H1 (cell line): Measurements from ENCODE around the gene ZBTB20. TPM values are rescaled to one million over a fixed set of nuclear protein-coding genes. Genes with fewer than 3 reads are reported as not detected.

Source experiments
- CTCF ChIA-PET: fragments of 300-600 bp; sonication (Branson Sonifier 250); formaldehyde crosslinking; loops from one replicate; lab custom pipeline; 2021; ENCODE audit not compliant: partially characterized antibody; lab: Charles Lee
- POLR2A ChIA-PET: fragments of 300-600 bp; sonication (Branson Sonifier 250); formaldehyde crosslinking; loops from one replicate; lab custom pipeline; 2021; ENCODE audit warnings: inconsistent platforms; ENCODE audit not compliant: partially characterized antibody; lab: Charles Lee
- DNase-seq, 2 experiments: peaks; one replicate each; pipeline versions ENCODE4 v3.0.0 to v3.0.0-alpha.2; 2010 to 2022; ENCODE audit warnings: low spot score in 2 of 2, low read depth in 1 of 2, mixed read lengths in 1 of 2
- FAIRE-seq: peaks from 2 replicates; lab custom pipeline; 2011; peaks lifted over from hg19 to GRCh38; lab: Jason Lieb, UNC
- H2AFZ ChIP-seq: 2 replicates; pipeline ENCODE4 v1.8.1; 2012; ENCODE audit warnings: low read length, inconsistent platforms
- H2AK5ac ChIP-seq: 2 replicates; pipeline ENCODE4 v1.6.1; 2013; ENCODE audit warnings: low read depth, low read length
- H2BK120ac ChIP-seq: replicated peaks from 2 replicates; pipeline ENCODE3; 2013; ENCODE audit warnings: low read depth, low read length, inconsistent platforms
- H2BK12ac ChIP-seq: 2 replicates; pipeline ENCODE4 v1.6.1; 2013; ENCODE audit warnings: low read depth, low read length
- H2BK15ac ChIP-seq: 2 replicates; pipeline ENCODE4 v1.6.1; 2013; ENCODE audit warnings: low read length
- H2BK20ac ChIP-seq: 2 replicates; pipeline ENCODE4 v1.6.1; 2013; ENCODE audit warnings: low read length
- H2BK5ac ChIP-seq: 2 replicates; pipeline ENCODE4 v1.6.1; 2013; ENCODE audit warnings: low read depth, low read length
- H3K14ac ChIP-seq: 2 replicates; pipeline ENCODE4 v1.6.1; 2013; ENCODE audit warnings: inconsistent platforms; ENCODE audit not compliant: insufficient read length
- H3K18ac ChIP-seq: 2 replicates; pipeline ENCODE4 v1.6.1; 2013; ENCODE audit warnings: low read length; ENCODE audit errors: extremely low read depth
- H3K23ac ChIP-seq: 2 replicates; pipeline ENCODE4 v1.6.1; 2013; ENCODE audit warnings: inconsistent platforms; ENCODE audit not compliant: insufficient read length
- H3K23me2 ChIP-seq: 2 replicates; pipeline ENCODE4 v1.6.1; 2013; ENCODE audit warnings: low read depth, low read length
- H3K27ac ChIP-seq: 2 replicates; pipeline ENCODE4 v1.6.1; 2011; ENCODE audit warnings: low read depth, low read length, inconsistent platforms
- H3K27me3 ChIP-seq, 4 experiments: replicated peaks in 1 of 4; 1 replicate in 1 of 4; 2 replicates in 3 of 4; pipeline versions ENCODE4 v1.6.1 to v1.8.1; 2011 to 2013; ENCODE audit warnings: low read length in 3 of 4, mild to moderate bottlenecking in 3 of 4, inconsistent platforms in 2 of 4, mixed read lengths in 2 of 4, moderate library complexity in 1 of 4; ENCODE audit not compliant: control insufficient read depth in 3 of 4, insufficient read depth in 3 of 4; ENCODE audit errors: extremely low read depth in 1 of 4
- H3K36me3 ChIP-seq, 4 experiments: 2 replicates each; pipeline versions ENCODE4 v1.6.1 to v1.8.1; 2011 to 2013; ENCODE audit warnings: mild to moderate bottlenecking in 4 of 4, low read length in 3 of 4, moderate library complexity in 2 of 4, control low read depth in 1 of 4, inconsistent platforms in 1 of 4; ENCODE audit not compliant: insufficient read depth in 4 of 4, control insufficient read depth in 2 of 4
- H3K4ac ChIP-seq: replicated peaks from 2 replicates; pipeline ENCODE3; 2013; ENCODE audit warnings: low read length, low read depth, mixed read lengths, inconsistent platforms; ENCODE audit not compliant: insufficient read length
- H3K4me1 ChIP-seq, 4 experiments: replicated peaks in 1 of 4; 1 replicate in 1 of 4; 2 replicates in 3 of 4; pipeline versions ENCODE4 v1.6.1 to v1.8.1; 2011 to 2013; ENCODE audit warnings: low read length in 3 of 4, inconsistent platforms in 2 of 4, mixed read lengths in 1 of 4; ENCODE audit not compliant: insufficient read depth in 4 of 4, control insufficient read depth in 3 of 4
- H3K4me2 ChIP-seq, 2 experiments: 2 replicates each; pipeline versions ENCODE4 v1.6.1 to v1.8.1; 2011 to 2013; ENCODE audit warnings: low read depth in 2 of 2, low read length in 2 of 2, control low read depth in 1 of 2, inconsistent platforms in 1 of 2, mild to moderate bottlenecking in 1 of 2; ENCODE audit not compliant: insufficient read depth in 1 of 2
- H3K4me3 ChIP-seq, 4 experiments: fragments of 200-600, 300-600 bp in 1 of 4; sonication (generic), shearing (Covaris generic), sonication (Bioruptor Twin) in 1 of 4; 2 replicates each; pipeline versions ENCODE4 v1.5.1 to v1.8.1; 2011 to 2016; ENCODE audit warnings: low read length in 4 of 4, low read depth in 3 of 4, control low read depth in 2 of 4, inconsistent platforms in 2 of 4, mild to moderate bottlenecking in 2 of 4, mixed read lengths in 1 of 4, moderate library complexity in 1 of 4; ENCODE audit not compliant: insufficient read depth in 2 of 4; ENCODE audit errors: extremely low read depth in 1 of 4
- H3K56ac ChIP-seq: replicated peaks from 2 replicates; pipeline ENCODE3; 2013; ENCODE audit warnings: low read depth, mild to moderate bottlenecking, mixed read lengths, low read length, inconsistent platforms; ENCODE audit not compliant: insufficient read length
- H3K79me1 ChIP-seq: 2 replicates; pipeline ENCODE4 v1.6.1; 2013; ENCODE audit warnings: low read depth, low read length, control low read depth
- H3K79me2 ChIP-seq, 2 experiments: 2 replicates each; pipeline versions ENCODE4 v1.6.1 to v1.8.1; 2012 to 2013; ENCODE audit warnings: low read length in 2 of 2, mild to moderate bottlenecking in 2 of 2, inconsistent platforms in 1 of 2; ENCODE audit not compliant: insufficient read depth in 2 of 2, control insufficient read depth in 1 of 2
- H3K9ac ChIP-seq, 4 experiments: replicated peaks in 1 of 4; 1 replicate in 1 of 4; 2 replicates in 3 of 4; pipeline versions ENCODE4 v1.6.1 to v1.8.1; 2011 to 2013; ENCODE audit warnings: low read depth in 3 of 4, low read length in 3 of 4, control low read depth in 2 of 4, mild to moderate bottlenecking in 2 of 4, moderate library complexity in 2 of 4, inconsistent platforms in 1 of 4; ENCODE audit errors: extremely low read depth in 1 of 4
- H3K9me3 ChIP-seq, 2 experiments: 2 replicates each; pipeline versions ENCODE4 v1.6.1 to v1.8.1; 2012 to 2013; ENCODE audit warnings: mild to moderate bottlenecking in 2 of 2, moderate library complexity in 2 of 2, control low read depth in 1 of 2, inconsistent platforms in 1 of 2, low read depth in 1 of 2, low read length in 1 of 2, mixed read lengths in 1 of 2; ENCODE audit not compliant: insufficient read depth in 2 of 2
- H4K20me1 ChIP-seq, 2 experiments: replicated peaks in 1 of 2; 2 replicates each; pipeline versions ENCODE3 to v1.8.1; 2011 to 2013; ENCODE audit warnings: inconsistent platforms in 2 of 2, low read length in 2 of 2, mild to moderate bottlenecking in 1 of 2; ENCODE audit not compliant: insufficient read depth in 2 of 2, control insufficient read depth in 1 of 2
- H4K5ac ChIP-seq: 2 replicates; pipeline ENCODE4 v1.6.1; 2013; ENCODE audit warnings: low read length, low read depth, mixed read lengths, inconsistent platforms; ENCODE audit not compliant: insufficient read length
- H4K8ac ChIP-seq: 2 replicates; pipeline ENCODE4 v1.8.0; 2013; ENCODE audit warnings: mild to moderate bottlenecking, moderate library complexity, low read length, inconsistent platforms; ENCODE audit not compliant: insufficient read depth; ENCODE audit errors: extremely low read depth
- H4K91ac ChIP-seq: replicated peaks from 2 replicates; pipeline ENCODE3; 2013; ENCODE audit warnings: low read length, mixed read lengths, inconsistent platforms; ENCODE audit not compliant: insufficient read length
- HDAC6 ChIP-seq: IDR thresholded peaks from one replicate; pipeline ENCODE4 v1.7.1; 2012; ENCODE audit warnings: low read depth, mild to moderate bottlenecking, inconsistent platforms, low read length, moderate library complexity
- JUND ChIP-seq: IDR thresholded peaks from 2 replicates; pipeline ENCODE4 v1.6.1; 2011; ENCODE audit warnings: mild to moderate bottlenecking, improper control_type of control experiment, low read length
- RBBP5 ChIP-seq: IDR thresholded peaks from 2 replicates; pipeline ENCODE4 v1.7.1; 2012; ENCODE audit warnings: low read depth, mild to moderate bottlenecking, inconsistent platforms, low read length, moderate library complexity, borderline replicate concordance
- RNF2 ChIP-seq: fragments of 200-900, 300-1000 bp; sonication (generic); IDR thresholded peaks from 2 replicates; pipeline ENCODE4 v1.7.1; 2016; ENCODE audit warnings: borderline replicate concordance, low read depth, mild to moderate bottlenecking, antibody characterized with exemption, low read length; ENCODE audit not compliant: poor library complexity, severe bottlenecking; ENCODE audit errors: missing control alignments
- SIRT6 ChIP-seq: IDR thresholded peaks from one replicate; pipeline ENCODE4 v1.7.1; 2012; ENCODE audit warnings: low read length, inconsistent platforms
- SUZ12 ChIP-seq: fragments of 200-600 bp; sonication (generic); IDR thresholded peaks from 2 replicates; pipeline ENCODE4 v1.6.1; 2012; ENCODE audit warnings: mild to moderate bottlenecking, inconsistent platforms, low read length, moderate library complexity, mixed read lengths
- whole genome bisulfite sequencing, 2 experiments: shearing (Covaris generic) in 1 of 2; methylation state at CpG; one replicate each; pipeline versions ENCODE4 v1.1.6 to v1.1.7; 2013 to 2015; ENCODE audit warnings: low lambda C conversion rate in 2 of 2, mixed read lengths in 2 of 2, inconsistent platforms in 1 of 2, low coverage in 1 of 2, missing lambda C conversion rate in 1 of 2; ENCODE audit not compliant: insufficient replicate concordance in 2 of 2, insufficient coverage in 1 of 2, insufficient read length in 1 of 2; ENCODE audit errors: extremely low coverage in 1 of 2, missing lambda C conversion rate in 1 of 2; 5-methylcytosine and 5-hydroxymethylcytosine counted together
- polyA plus RNA-seq, 7 experiments: library from polyadenylated mRNA; depleted of rRNA in 3 of 7; stranded (reverse) in 5 of 7; unstranded in 2 of 7; fragments of >200 nt in 5 of 7; fragments of 200-250 nt in 2 of 7; gene quantifications; 1 replicate in 5 of 7; 2 replicates in 1 of 7; 4 replicates in 1 of 7; pipeline versions ENCODE4 v1.2.1 to v1.2.3, GENCODE V29; 2011 to 2013; ENCODE audit warnings: missing spikeins in 2 of 7, mixed read lengths in 2 of 7
- total RNA-seq: library from RNA; stranded (reverse); fragmentation: NEBNext Ultra II Directional; extraction: Animal tissue kit (Norgen Biotek cat#: 25700); gene quantifications from 2 replicates; pipeline ENCODE4 v1.2.1, GENCODE V29; 2021

The ZBTB20 gene
- total and polyA plus RNA-seq, 2 of the 8 experiments (the other 6 are each of a cell fraction or from before 2014, with no cell fraction given) = 0.35 to 1.3 TPM

GRCh38 chr3:114462750-114463149 is 684.3 kb downstream of the ZBTB20 start:
- no peaks in the 10 kb centered on the region for H4K20me1 ChIP-seq
- no peak for TF ChIP-seq JUND
- TF ChIP-seq RBBP5 = no peak
- TF ChIP-seq RNF2 = no peak
- no peak for TF ChIP-seq SIRT6
- no peak for TF ChIP-seq HDAC6
- no peak for TF ChIP-seq SUZ12
- TF ChIP-seq, all 59 proteins: peak for 0
- Histone ChIP-seq H2AFZ (no peak overlapping the region), H3K23ac (no peak overlapping the region), H4K5ac (no peak overlapping the region), H2BK15ac (0 out of 2 replicates have a peak overlapping the region, but pooled peaks have one; percentile 35), H3K36me3 (no peaks in the 10 kb centered on the region), H3K27ac (no peak overlapping the region), H4K91ac (no peak overlapping the region), H3K56ac (no peak overlapping the region), H3K79me1 (no peaks in the 10 kb centered on the region), H4K8ac (no peak overlapping the region), H2AK5ac (no peak overlapping the region), H3K4me2 (no peak overlapping the region), H3K79me2 (no peaks in the 10 kb centered on the region), H3K27me3 (no peaks in the 10 kb centered on the region), H3K9me3 (no peaks in the 10 kb centered on the region), H3K4me1 (peaks cover 0 to 5% (median 0%) of the 10 kb centered on the region in 4 experiments; a peak in 1 of 7 replicates), H3K18ac (no peak overlapping the region), H3K4ac (no peak overlapping the region), H3K4me3 (no peak overlapping the region), H3K14ac (no peak overlapping the region), H3K23me2 (no peaks in the 10 kb centered on the region), H2BK20ac (no peak overlapping the region), H2BK12ac (no peak overlapping the region), H3K9ac (no peak overlapping the region), H2BK120ac (no peak overlapping the region), H2BK5ac (no peak overlapping the region)
- WGBS, 2 experiments = 90% methylated on average over 3 of the region's 3 CpGs; no CpG with 5 or more reads in 1 of the 2 experiments
- CTCF ChIA-PET = interaction anchor here (1.2 to 1.5 kb wide), 2 partner anchors 27 to 308 kb away, joined by 3 to 4 read pairs; no protein-coding TSS in a partner anchor
- DNase-seq (no peak), FAIRE-seq (no peak)
- POLR2A ChIA-PET = interaction anchor here (1.0 kb wide), 1 partner anchor 12 kb away, joined by 3 read pairs; no protein-coding TSS in a partner anchor
